Breast epithelium (tissue), 4 donors: ENCODE results near the gene INSL3. TPM values are rescaled to one million over a fixed set of nuclear protein-coding genes. Genes with fewer than 3 reads are reported as not detected.

Experiments used
- DNase-seq, 2 donors: peaks; one replicate each; pipeline ENCODE4 v3.0.0-alpha.2; 2019; ENCODE audit warnings: low spot score in 2 of 2
- H3K27ac ChIP-seq, 2 donors: fragments of 200-600 bp; sonication (generic) in 1 of 2; one replicate each; pipeline ENCODE4 v1.5.1; 2016 to 2019; ENCODE audit warnings: mild to moderate bottlenecking in 1 of 2
- H3K27me3 ChIP-seq, 2 donors: fragments of 200-600 bp; sonication (generic) in 1 of 2; one replicate each; pipeline versions ENCODE4 v1.5.1 to v1.6.0; 2017 to 2019; ENCODE audit warnings: control low read depth in 1 of 2, mild to moderate bottlenecking in 1 of 2
- H3K36me3 ChIP-seq: fragments of 200-600 bp; one replicate; pipeline ENCODE4 v1.5.1; 2019
- H3K4me1 ChIP-seq, 2 donors: fragments of 200-600 bp; sonication (generic); one replicate each; pipeline ENCODE4 v1.5.1; 2016 to 2019; ENCODE audit warnings: control low read depth in 1 of 2
- H3K4me3 ChIP-seq, 3 donors: fragments of 200-600 bp; sonication (generic); 1 replicate in 2 of 3; 2 replicates in 1 of 3; pipeline ENCODE4 v1.5.1; 2016 to 2019; ENCODE audit warnings: mild to moderate bottlenecking in 3 of 3, moderate library complexity in 2 of 3
- H3K9me3 ChIP-seq, 2 donors: fragments of 200-600 bp; sonication (generic) in 1 of 2; one replicate each; pipeline ENCODE4 v1.5.1; 2016 to 2019; ENCODE audit warnings: control low read depth in 1 of 2
- CTCF ChIP-seq, 3 donors: fragments of 450-650 bp; IDR thresholded peaks; one replicate each; pipeline ENCODE4 v1.5.1; 2016 to 2017; ENCODE audit warnings: antibody characterized with exemption in 3 of 3, mild to moderate bottlenecking in 3 of 3, moderate library complexity in 3 of 3
- POLR2A ChIP-seq: fragments of 450-650 bp; IDR thresholded peaks from one replicate; pipeline ENCODE4 v1.6.1; 2016; ENCODE audit warnings: antibody characterized with exemption, mild to moderate bottlenecking, moderate library complexity
- POLR2AphosphoS5 ChIP-seq, 3 donors: sonication (generic); formaldehyde crosslinking; IDR thresholded peaks; one replicate each; pipeline ENCODE4 v1.6.1; 2017; ENCODE audit warnings: antibody characterized with exemption in 3 of 3
- intact Hi-C: fragments of 100-400 bp; cut with DNase I; formaldehyde crosslinking; loops from one replicate; pipeline ENCODE4 v1.15.1; 2023; ENCODE audit warnings: low total_unique reads
- total RNA-seq, 3 donors: library from RNA; depleted of rRNA; stranded (reverse); fragments of >200 nt; gene quantifications; one replicate each; pipeline ENCODE4 v1.1.0, GENCODE V29; 2016

INSL3 gene
- total RNA-seq, 3 donors from 2014 or later = 0.66 TPM; not detected in 2

GRCh38 chr19:17860993-17861360 lies 39.7 kb upstream of the INSL3 start:
- no peaks in the 10 kb centered on the region for H3K9me3 ChIP-seq
- peaks cover 5 to 10% of the 10 kb centered on the region in 2 donors for H3K4me1 ChIP-seq
- TF ChIP-seq POLR2A (no peak), POLR2AphosphoS5 (IDR thresholded peaks at IDR 0.05) (no peak), CTCF (IDR thresholded peaks at IDR 0.05) (no peak)
- peak overlapping the region; percentile 85 to 91 (median 87) for H3K4me3 ChIP-seq
- intact Hi-C loops = no loop called here
- peak overlapping the region; percentile 89 to 91 for H3K27ac ChIP-seq
- no peak for DNase-seq
- peaks cover 4% of the 10 kb centered on the region for H3K36me3 ChIP-seq
- no peaks in the 10 kb centered on the region for H3K27me3 ChIP-seq

GRCh38 chr19:17860331-17860992 lies 39.1 kb upstream of the INSL3 start:
- no peaks in the 10 kb centered on the region for H3K27me3 ChIP-seq
- intact Hi-C loops = no loop called here

GRCh38 chr19:17859533-17860330 lies 38.4 kb upstream of the INSL3 start, which contains the start of gene RPL18A:
RPL18A (plus strand) TSS chr19:17859910; CDS start chr19:17859957, 47 bp downstream.
- TF ChIP-seq POLR2A (peak; percentile 84), POLR2AphosphoS5 (IDR thresholded peaks at IDR 0.05) (peak; percentile 93 to 98 (median 98)), CTCF (IDR thresholded peaks at IDR 0.05) (peak; percentile 45 to 87 (median 70))
- peak; percentile 98 to 100 for DNase-seq
- intact Hi-C loops = no loop called here
- Histone ChIP-seq H3K36me3 (peaks cover 4% of the 10 kb centered on the region), H3K4me1 (peaks cover 5 to 10% of the 10 kb centered on the region in 2 donors), H3K27me3 (no peaks in the 10 kb centered on the region), H3K9me3 (no peaks in the 10 kb centered on the region), H3K27ac (peak within 1 kb of the TSS; percentile 89 to 91), H3K4me3 (peak within 1 kb of the TSS; percentile 85 to 91 (median 87))

More at GRCh38 chr19:17860331-17860992, 39.1 kb upstream of the INSL3 start:
- Histone ChIP-seq H3K4me1 (peaks cover 5 to 10% of the 10 kb centered on the region in 2 donors), H3K36me3 (peaks cover 4% of the 10 kb centered on the region), H3K9me3 (no peaks in the 10 kb centered on the region), H3K27ac (peak overlapping the region; percentile 89 to 91), H3K4me3 (peak overlapping the region; percentile 85 to 91 (median 87))
- no peak for TF ChIP-seq CTCF (IDR thresholded peaks at IDR 0.05)
- TF ChIP-seq POLR2A = no peak
- no peak for TF ChIP-seq POLR2AphosphoS5 (IDR thresholded peaks at IDR 0.05)
- no peak for DNase-seq

GRCh38 chr19:17855280-17856152 lies 34.2 kb upstream of the INSL3 start:
- Histone ChIP-seq H3K27me3 (no peaks in the 10 kb centered on the region), H3K4me1 (no peaks in the 10 kb centered on the region), H3K4me3 (no peak overlapping the region), H3K36me3 (no peaks in the 10 kb centered on the region), H3K9me3 (no peaks in the 10 kb centered on the region), H3K27ac (no peak overlapping the region)
- peak; percentile 80 to 89 for DNase-seq
- TF ChIP-seq POLR2A (no peak), CTCF (IDR thresholded peaks at IDR 0.05) (peak; percentile 70 to 94 (median 91)), POLR2AphosphoS5 (IDR thresholded peaks at IDR 0.05) (peak in 1 of 3 donors; percentile 64)
- intact Hi-C loops = no loop called here
